Lower leg skin (tissue), 3 donors: ENCODE results near the gene FAM20A.

Source experiments
- POLR2A ChIP-seq, 2 donors: fragments of 450-650 bp; IDR thresholded peaks; one replicate each; pipeline ENCODE4 v1.6.1; 2016 to 2017; ENCODE audit warnings: antibody characterized with exemption in 2 of 2, mild to moderate bottlenecking in 1 of 2, moderate library complexity in 1 of 2
- TF ChIP-seq, protein P1 (sequence below), 3 donors: fragments of 450-650 bp; IDR thresholded peaks; one replicate each; pipeline ENCODE4 v1.5.1; 2016; ENCODE audit warnings: antibody characterized with exemption in 3 of 3, mild to moderate bottlenecking in 3 of 3, moderate library complexity in 2 of 3

DNA sequence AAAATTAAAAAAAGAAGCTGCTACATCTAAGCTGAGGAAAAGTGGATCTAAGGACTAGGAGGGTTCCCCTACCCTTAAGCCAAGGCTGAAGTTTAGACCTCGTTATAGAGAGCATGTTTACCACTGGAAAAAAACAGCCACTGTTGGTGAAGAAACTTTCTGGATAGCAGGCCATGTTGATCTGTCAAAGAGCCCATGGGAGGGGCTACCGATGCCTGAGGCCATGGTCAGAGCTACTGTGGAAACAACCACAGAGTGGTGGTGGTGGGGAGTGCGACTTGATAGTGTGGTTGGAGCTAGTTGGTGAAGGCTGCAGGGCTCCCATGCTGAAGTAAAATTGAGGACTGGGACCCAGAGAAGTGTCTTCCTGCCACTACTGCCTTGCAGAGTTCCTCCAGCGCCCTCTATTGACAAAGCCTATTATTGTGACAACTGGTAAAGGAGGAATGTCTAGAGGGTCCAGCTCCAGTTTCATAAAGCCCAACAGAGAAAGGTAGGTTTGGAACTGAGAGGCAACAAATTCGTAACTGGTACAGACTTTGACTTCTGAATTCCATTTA lies 12.7 kb upstream of the FAM20A start:
- TF ChIP-seq, protein P1, sequence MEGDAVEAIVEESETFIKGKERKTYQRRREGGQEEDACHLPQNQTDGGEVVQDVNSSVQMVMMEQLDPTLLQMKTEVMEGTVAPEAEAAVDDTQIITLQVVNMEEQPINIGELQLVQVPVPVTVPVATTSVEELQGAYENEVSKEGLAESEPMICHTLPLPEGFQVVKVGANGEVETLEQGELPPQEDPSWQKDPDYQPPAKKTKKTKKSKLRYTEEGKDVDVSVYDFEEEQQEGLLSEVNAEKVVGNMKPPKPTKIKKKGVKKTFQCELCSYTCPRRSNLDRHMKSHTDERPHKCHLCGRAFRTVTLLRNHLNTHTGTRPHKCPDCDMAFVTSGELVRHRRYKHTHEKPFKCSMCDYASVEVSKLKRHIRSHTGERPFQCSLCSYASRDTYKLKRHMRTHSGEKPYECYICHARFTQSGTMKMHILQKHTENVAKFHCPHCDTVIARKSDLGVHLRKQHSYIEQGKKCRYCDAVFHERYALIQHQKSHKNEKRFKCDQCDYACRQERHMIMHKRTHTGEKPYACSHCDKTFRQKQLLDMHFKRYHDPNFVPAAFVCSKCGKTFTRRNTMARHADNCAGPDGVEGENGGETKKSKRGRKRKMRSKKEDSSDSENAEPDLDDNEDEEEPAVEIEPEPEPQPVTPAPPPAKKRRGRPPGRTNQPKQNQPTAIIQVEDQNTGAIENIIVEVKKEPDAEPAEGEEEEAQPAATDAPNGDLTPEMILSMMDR (IDR thresholded peaks at IDR 0.05): no peak
- TF ChIP-seq POLR2A (IDR thresholded peaks at IDR 0.05): no peak
